Panc1 (cell line): ENCODE measurements around the gene TRIB2. TPM values are rescaled to one million over a fixed set of nuclear protein-coding genes. Genes with fewer than 3 reads are reported as not detected.

Experiments
- ATAC-seq: fragments of 200-7000 bp; cut with Tn5 transposase; 2 replicates; pipeline ENCODE4 v1.9.1; 2020; ENCODE audit warnings: mild to moderate bottlenecking, moderate library complexity
- BruUV-seq: library from RNA; stranded (reverse); fragments of 400-500 nt; replicated peaks from 2 replicates; lab custom pipeline; 2021; lab: Mats Ljungman, UMichigan
- CTCF ChIA-PET: fragments of 300-600 bp; sonication (Branson Sonifier 250); formaldehyde crosslinking; loops from one replicate; lab custom pipeline; 2022; ENCODE audit warnings: antibody characterized with exemption; lab: Charles Lee
- POLR2A ChIA-PET: fragments of 300-600 bp; sonication (Branson Sonifier 250); formaldehyde crosslinking; loops from one replicate; lab custom pipeline; 2022; ENCODE audit warnings: antibody characterized with exemption; lab: Charles Lee
- DNase-seq: peaks from one replicate; pipeline ENCODE4 v3.0.0-alpha.2; 2010; ENCODE audit warnings: low read depth, low spot score
- H3K27ac ChIP-seq: 2 replicates; pipeline ENCODE4 v1.5.1; 2011; ENCODE audit warnings: mild to moderate bottlenecking, low read length, inconsistent platforms
- H3K27me3 ChIP-seq: fragments of 200-500 bp; sonication (Bioruptor generic); 2 replicates; pipeline ENCODE4 v1.6.0; 2014; ENCODE audit warnings: low read length, inconsistent platforms; ENCODE audit not compliant: control insufficient read depth, insufficient read depth
- H3K36me3 ChIP-seq: fragments of 200-500 bp; sonication (Bioruptor generic); 2 replicates; pipeline ENCODE4 v1.5.1; 2014; ENCODE audit warnings: inconsistent platforms, mild to moderate bottlenecking, low read length, moderate library complexity; ENCODE audit not compliant: control insufficient read depth, insufficient read depth
- H3K4me1 ChIP-seq: 2 replicates; pipeline ENCODE4 v1.5.1; 2011; ENCODE audit warnings: inconsistent platforms, mild to moderate bottlenecking, low read length, moderate library complexity; ENCODE audit not compliant: control insufficient read depth, insufficient read depth
- H3K4me3 ChIP-seq, 2 experiments: 2 replicates each; pipeline ENCODE4 v1.5.1; 2011 to 2012; ENCODE audit warnings: low read depth in 2 of 2, low read length in 2 of 2, mild to moderate bottlenecking in 2 of 2, inconsistent platforms in 1 of 2, moderate library complexity in 1 of 2
- H3K9me3 ChIP-seq: fragments of 200-500 bp; sonication (Bioruptor generic); 2 replicates; pipeline ENCODE4 v1.5.1; 2014; ENCODE audit warnings: low read depth, mild to moderate bottlenecking, inconsistent platforms, low read length, moderate library complexity; ENCODE audit not compliant: control insufficient read depth, insufficient read depth
- CTCF ChIP-seq: fragments of 450-650 bp; IDR thresholded peaks from 2 replicates; pipeline ENCODE4 v1.5.1; 2017; ENCODE audit warnings: mild to moderate bottlenecking
- POLR2AphosphoS5 ChIP-seq: IDR thresholded peaks from 2 replicates; pipeline ENCODE4 v1.6.1; 2012; ENCODE audit warnings: mild to moderate bottlenecking, low read depth, low read length, moderate library complexity
- REST ChIP-seq, 2 experiments: IDR thresholded peaks; 2 replicates each; pipeline ENCODE4 v1.6.1; 2011 to 2012; ENCODE audit warnings: low read depth in 2 of 2, control low read depth in 1 of 2, low read length in 1 of 2, mild to moderate bottlenecking in 1 of 2, moderate library complexity in 1 of 2; ENCODE audit not compliant: insufficient read depth in 1 of 2
- SIN3A ChIP-seq: IDR thresholded peaks from 2 replicates; pipeline ENCODE4 v1.6.1; 2012; ENCODE audit warnings: low read depth, mild to moderate bottlenecking, low read length, moderate library complexity, borderline replicate concordance; ENCODE audit not compliant: insufficient read depth
- TCF7L2 ChIP-seq: IDR thresholded peaks from 2 replicates; pipeline ENCODE4 v1.6.1; 2011; ENCODE audit warnings: mild to moderate bottlenecking, low read depth, low read length, inconsistent platforms
- in situ Hi-C: cut with HindIII; loops from 2 replicates; pipeline ENCODE4 v1.10.0; 2016; ENCODE audit warnings: low sequenced_read_pairs, low pct_unique_long_range_greater_than_20kb
- intact Hi-C: fragments of 100-400 bp; cut with micrococcal nuclease; formaldehyde crosslinking; loops from one replicate; pipeline ENCODE4 v1.10.0; 2022; ENCODE audit not compliant: unreplicated experiment
- total RNA-seq: library from RNA; stranded (reverse); gene quantifications from one replicate; pipeline ENCODE4 v1.2.1, GENCODE V29; 2021; ENCODE audit not compliant: unreplicated experiment

TRIB2 gene
- total RNA-seq, 1 experiment from 2014 or later, result 43.2 TPM

- intact Hi-C loops, result no loop called here
- CTCF ChIA-PET, result no interaction called here
- Histone ChIP-seq H3K27me3 (no peaks in the 10 kb centered on the region), H3K9me3 (peaks cover 3% of the 10 kb centered on the region; the same call in 1 of the 2 replicates), H3K27ac (no peak overlapping the region), H3K4me1 (peaks cover 5% of the 10 kb centered on the region; the same call in 1 of the 2 replicates), H3K36me3 (no peaks in the 10 kb centered on the region), H3K4me3 (no peak overlapping the region)
- no peak for TF ChIP-seq POLR2AphosphoS5
- TF ChIP-seq TCF7L2, result no peak
- no peak for TF ChIP-seq CTCF
- no peak for TF ChIP-seq REST (IDR thresholded peaks at IDR 0.05; ENCODE audit: insufficient read depth in 1 of 2, low read depth in 2 of 2, low read length in 1 of 2)
- no peak for TF ChIP-seq SIN3A
- POLR2A ChIA-PET, result no interaction called here
- in situ Hi-C loops, result no loop called here
- no TSS peak for BruUV-seq
- ATAC-seq (no peak), DNase-seq (no peak)
Measured at GRCh38 chr2:12686708-12687283, 29.9 kb upstream of the TRIB2 start.

GRCh38 chr2:12688091-12688490 is 28.6 kb upstream of the TRIB2 start:
- intact Hi-C loops (no loop called here), in situ Hi-C loops (no loop called here)
- no peak overlapping the region for H3K27ac ChIP-seq
- TF ChIP-seq SIN3A (no peak), TCF7L2 (no peak), POLR2AphosphoS5 (no peak), CTCF (no peak), REST (IDR thresholded peaks at IDR 0.05; ENCODE audit: insufficient read depth in 1 of 2, low read depth in 2 of 2, low read length in 1 of 2) (no peak)
- DNase-seq (no peak), ATAC-seq (no peak)
- H3K36me3 ChIP-seq, result no peaks in the 10 kb centered on the region
- no peak overlapping the region for H3K4me3 ChIP-seq
- peaks cover 5% of the 10 kb centered on the region; the same call in 1 of the 2 replicates for H3K4me1 ChIP-seq
- BruUV-seq, result no TSS peak
- H3K27me3 ChIP-seq, result no peaks in the 10 kb centered on the region
- peaks cover 3% of the 10 kb centered on the region; the same call in 1 of the 2 replicates for H3K9me3 ChIP-seq
- CTCF ChIA-PET, result no interaction called here
- POLR2A ChIA-PET, result no interaction called here
